K562 (cell line): ENCODE measurements around the gene AGO3. TPM values are rescaled to one million over a fixed set of nuclear protein-coding genes. Genes with fewer than 3 reads are reported as not detected.
A peak's percentile ranks its signal among the peaks of the same experiment; 100 is the strongest.

Experiments used
- CEBPB ChIP-seq: fragments of 450-650 bp; IDR thresholded peaks from 2 replicates; pipeline ENCODE4 v1.6.1; 2016; ENCODE audit warnings: missing genetic modification characterization, missing compliant biosample characterization
- E2F3 ChIP-seq: fragments of 250-450 bp; sonication (Bioruptor Pico); IDR thresholded peaks from 2 replicates; pipeline ENCODE4 v1.4.0; 2020; ENCODE audit warnings: mild to moderate bottlenecking
- ETS1 ChIP-seq: conservative IDR thresholded peaks from 2 replicates; pipeline ENCODE4 v1.6.1; 2011; ENCODE audit warnings: low read depth, mild to moderate bottlenecking, low read length; ENCODE audit not compliant: control insufficient read depth
- MTF1 ChIP-seq: fragments of 250-450 bp; sonication (Bioruptor Pico); IDR thresholded peaks from 2 replicates; pipeline ENCODE4 v1.9.0; 2021; ENCODE audit warnings: moderate library complexity, mild to moderate bottlenecking, inconsistent platforms, borderline replicate concordance
- NFE2L1 ChIP-seq: fragments of 450-650 bp; IDR thresholded peaks from 2 replicates; pipeline ENCODE4 v1.6.1; 2016; ENCODE audit warnings: missing genetic modification characterization, low read depth, mild to moderate bottlenecking, missing compliant biosample characterization, moderate library complexity, borderline replicate concordance
- PBX2 ChIP-seq, 2 experiments: IDR thresholded peaks in 1 of 2; conservative IDR thresholded peaks in 1 of 2; 2 replicates each; pipeline ENCODE4 v1.6.1; 2016; ENCODE audit warnings: low read depth in 2 of 2, mild to moderate bottlenecking in 1 of 2, missing compliant biosample characterization in 1 of 2, missing genetic modification characterization in 1 of 2, moderate library complexity in 1 of 2
- PRMT5 ChIP-seq: sonication (generic); formaldehyde crosslinking; IDR thresholded peaks from 2 replicates; pipeline ENCODE4 v1.5.0; 2020; ENCODE audit warnings: missing genetic modification reagents
- RAD51 ChIP-seq: fragments of 450-650 bp; IDR thresholded peaks from 2 replicates; pipeline ENCODE4 v1.7.1; 2016; ENCODE audit warnings: low read depth, mild to moderate bottlenecking, borderline replicate concordance
- SLC30A9 ChIP-seq: fragments of 250-450 bp; sonication (Bioruptor Pico); IDR thresholded peaks from 2 replicates; pipeline ENCODE4 v1.8.0; 2022; ENCODE audit warnings: mild to moderate bottlenecking, moderate library complexity
- SNRNP70 ChIP-seq: fragments of 200-400 bp; formaldehyde crosslinking; optimal IDR thresholded peaks from 2 replicates; pipeline ENCODE3; 2017; ENCODE audit warnings: low read depth, low read length
- SREBF2 ChIP-seq: sonication (generic); formaldehyde crosslinking; IDR thresholded peaks from 2 replicates; pipeline ENCODE4 v1.4.0; 2020; ENCODE audit warnings: mild to moderate bottlenecking, missing genetic modification reagents
- TAF1 ChIP-seq: IDR thresholded peaks from 2 replicates; pipeline ENCODE4 v1.6.1; 2011; ENCODE audit warnings: mild to moderate bottlenecking, low read length, moderate library complexity; ENCODE audit not compliant: insufficient read depth, control insufficient read depth, severe bottlenecking; ENCODE audit errors: extremely low read depth
- TAL1 ChIP-seq: fragments of 450-650 bp; IDR thresholded peaks from 2 replicates; pipeline ENCODE4 v1.6.1; 2016; ENCODE audit warnings: mild to moderate bottlenecking
- ZNF449 ChIP-seq: fragments of 250-450 bp; sonication (Bioruptor Pico); IDR thresholded peaks from 2 replicates; pipeline ENCODE4 v1.8.0; 2022; ENCODE audit warnings: moderate library complexity, mild to moderate bottlenecking, inconsistent platforms
- ZNF778 ChIP-seq: fragments of 450-650 bp; formaldehyde crosslinking; IDR thresholded peaks from 2 replicates; pipeline ENCODE4 v1.4.0; 2020; ENCODE audit warnings: mild to moderate bottlenecking, moderate library complexity
- ZNF79 ChIP-seq: fragments of 250-450 bp; sonication (Bioruptor Pico); IDR thresholded peaks from 2 replicates; pipeline ENCODE4 v1.4.0; 2020; ENCODE audit warnings: low read depth, mild to moderate bottlenecking, moderate library complexity
- polyA plus RNA-seq, 8 experiments: library from polyadenylated mRNA; depleted of rRNA in 4 of 8; stranded (reverse) in 5 of 8; unstranded in 3 of 8; fragments of >200 nt; fragmentation: Nextera tagmentation in 2 of 8; fragmentation: Illumina TruSeq in 1 of 8; extraction: Ambion mirVana in 2 of 8; extraction: Trizol in 1 of 8; gene quantifications; 2 replicates each; pipeline versions ENCODE4 v1.2.1 to v1.2.3, GENCODE V29; 2011 to 2014; ENCODE audit warnings: inconsistent platforms in 1 of 8, missing spikeins in 1 of 8
- total RNA-seq, 7 experiments: library from RNA; depleted of rRNA in 6 of 7; stranded (reverse); fragments of >200 nt in 6 of 7; fragmentation: Illumina TruSeq in 2 of 7; extraction: Trizol in 2 of 7; gene quantifications; 2 replicates each; pipeline versions ENCODE4 v1.2.1 to v1.2.3, GENCODE V29; 2011 to 2021; ENCODE audit warnings: low replicate concordance in 1 of 7
- TF ChIP-seq, protein P1 (sequence below), 2 experiments: fragments of 250-450 bp in 1 of 2; fragments of 450-650 bp in 1 of 2; sonication (Bioruptor Pico) in 1 of 2; IDR thresholded peaks; 2 replicates each; pipeline versions ENCODE4 v1.6.1 to v1.8.0; 2016 to 2021; ENCODE audit warnings: mild to moderate bottlenecking in 2 of 2, moderate library complexity in 2 of 2, missing compliant biosample characterization in 1 of 2, missing genetic modification characterization in 1 of 2
- TF ChIP-seq, protein P2 (sequence below): IDR thresholded peaks from 2 replicates; pipeline ENCODE4 v1.6.1; 2014; ENCODE audit warnings: antibody characterized with exemption

AGO3 gene
- total and polyA plus RNA-seq, 9 of the 15 experiments (the other 6 are each of a cell fraction or from before 2014, with no cell fraction given), result 4.5 to 41.5 (median 22.7) TPM

DNA sequence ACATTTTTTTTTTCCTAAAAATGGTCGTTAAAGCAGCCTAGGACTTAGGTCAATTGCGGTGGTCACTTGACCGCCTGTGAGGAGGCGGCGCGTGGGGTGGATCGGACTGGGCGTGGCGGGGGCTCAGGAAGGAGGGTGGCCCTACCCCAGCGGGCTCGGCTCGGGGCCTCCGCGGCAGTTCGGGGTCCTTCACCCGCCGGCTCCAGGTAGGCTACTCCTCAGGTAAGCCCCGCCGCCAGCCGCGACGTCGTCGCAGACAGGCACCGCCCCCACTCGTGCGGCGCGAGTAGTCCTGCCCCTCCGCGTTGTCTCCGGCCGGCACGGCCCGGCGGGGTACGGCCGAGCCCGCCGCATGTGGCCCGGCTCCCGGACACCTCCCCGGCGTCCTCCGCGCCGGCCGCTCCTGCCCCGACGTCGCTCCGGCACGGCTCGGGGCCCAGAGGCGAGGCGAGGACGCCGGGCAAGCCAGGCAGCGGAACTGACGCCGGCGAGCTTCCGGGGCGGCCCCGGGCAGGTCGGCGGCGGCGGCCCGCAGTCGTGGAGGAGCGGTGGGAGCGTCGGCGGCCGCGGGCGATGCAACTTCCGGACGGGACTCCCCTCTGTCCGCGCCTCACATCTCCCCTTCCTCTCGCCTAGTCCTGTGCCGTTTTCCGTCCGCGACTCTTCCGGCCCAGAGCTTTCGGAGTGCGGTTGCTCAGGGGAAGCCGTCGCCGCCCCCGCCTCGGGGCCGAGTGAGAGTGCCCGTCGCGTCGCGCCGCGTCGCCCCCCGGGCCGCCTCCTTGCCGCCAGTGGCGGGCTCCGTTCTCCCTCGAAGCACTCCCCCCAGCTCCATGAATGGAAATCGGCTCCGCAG, at the start of gene AGO3 (continued):
- no peak for TF ChIP-seq ZNF449 (CRISPR knock-in tag)
- TF ChIP-seq ETS1, result peak; percentile 81
- TF ChIP-seq SREBF2, result no peak
- TF ChIP-seq, protein P1, sequence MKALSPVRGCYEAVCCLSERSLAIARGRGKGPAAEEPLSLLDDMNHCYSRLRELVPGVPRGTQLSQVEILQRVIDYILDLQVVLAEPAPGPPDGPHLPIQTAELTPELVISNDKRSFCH (CRISPR knock-in tag; IDR thresholded peaks at IDR 0.05), result no peak
- TF ChIP-seq, protein P1 (tag; IDR thresholded peaks at IDR 0.05), result peak; percentile 87
- no peak for TF ChIP-seq TAL1
- no peak for TF ChIP-seq PRMT5 (CRISPR knock-in tag)
- no peak for TF ChIP-seq PBX2 (CRISPR knock-in tag; IDR thresholded peaks at IDR 0.05; ENCODE audit: low read depth)
- no peak for TF ChIP-seq PBX2 (tag; conservative IDR thresholded peaks at IDR 0.05; ENCODE audit: low read depth)
- TF ChIP-seq, protein P2, sequence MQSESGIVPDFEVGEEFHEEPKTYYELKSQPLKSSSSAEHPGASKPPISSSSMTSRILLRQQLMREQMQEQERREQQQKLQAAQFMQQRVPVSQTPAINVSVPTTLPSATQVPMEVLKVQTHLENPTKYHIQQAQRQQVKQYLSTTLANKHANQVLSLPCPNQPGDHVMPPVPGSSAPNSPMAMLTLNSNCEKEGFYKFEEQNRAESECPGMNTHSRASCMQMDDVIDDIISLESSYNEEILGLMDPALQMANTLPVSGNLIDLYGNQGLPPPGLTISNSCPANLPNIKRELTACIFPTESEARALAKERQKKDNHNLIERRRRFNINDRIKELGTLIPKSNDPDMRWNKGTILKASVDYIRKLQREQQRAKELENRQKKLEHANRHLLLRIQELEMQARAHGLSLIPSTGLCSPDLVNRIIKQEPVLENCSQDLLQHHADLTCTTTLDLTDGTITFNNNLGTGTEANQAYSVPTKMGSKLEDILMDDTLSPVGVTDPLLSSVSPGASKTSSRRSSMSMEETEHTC, result peak; percentile 34; the same call in 1 of the 2 replicates
- no peak for TF ChIP-seq MTF1 (CRISPR knock-in tag)
- TF ChIP-seq E2F3 (CRISPR knock-in tag), result peak; percentile 73; the same call in 1 of the 2 replicates
- no peak for TF ChIP-seq NFE2L1 (tag)
- TF ChIP-seq TAF1, result peak; percentile 85
- TF ChIP-seq RAD51, result peak; percentile 51; the same call in 1 of the 2 replicates
- no peak for TF ChIP-seq SLC30A9
- TF ChIP-seq SNRNP70, result no peak
- no peak for TF ChIP-seq ZNF79
- TF ChIP-seq ZNF778 (CRISPR knock-in tag), result no peak
- no peak for TF ChIP-seq CEBPB (tag)
